HG02642 (cell line): ENCODE data around the gene DCLK1.

Experiments used
- ATAC-seq: cut with Tn5 transposase; IDR thresholded peaks from one replicate; pipeline ENCODE4 v1.9.1; 2021; ENCODE audit warnings: mild to moderate bottlenecking; ENCODE audit not compliant: unreplicated experiment, poor library complexity

The DCLK1 gene

DNA sequence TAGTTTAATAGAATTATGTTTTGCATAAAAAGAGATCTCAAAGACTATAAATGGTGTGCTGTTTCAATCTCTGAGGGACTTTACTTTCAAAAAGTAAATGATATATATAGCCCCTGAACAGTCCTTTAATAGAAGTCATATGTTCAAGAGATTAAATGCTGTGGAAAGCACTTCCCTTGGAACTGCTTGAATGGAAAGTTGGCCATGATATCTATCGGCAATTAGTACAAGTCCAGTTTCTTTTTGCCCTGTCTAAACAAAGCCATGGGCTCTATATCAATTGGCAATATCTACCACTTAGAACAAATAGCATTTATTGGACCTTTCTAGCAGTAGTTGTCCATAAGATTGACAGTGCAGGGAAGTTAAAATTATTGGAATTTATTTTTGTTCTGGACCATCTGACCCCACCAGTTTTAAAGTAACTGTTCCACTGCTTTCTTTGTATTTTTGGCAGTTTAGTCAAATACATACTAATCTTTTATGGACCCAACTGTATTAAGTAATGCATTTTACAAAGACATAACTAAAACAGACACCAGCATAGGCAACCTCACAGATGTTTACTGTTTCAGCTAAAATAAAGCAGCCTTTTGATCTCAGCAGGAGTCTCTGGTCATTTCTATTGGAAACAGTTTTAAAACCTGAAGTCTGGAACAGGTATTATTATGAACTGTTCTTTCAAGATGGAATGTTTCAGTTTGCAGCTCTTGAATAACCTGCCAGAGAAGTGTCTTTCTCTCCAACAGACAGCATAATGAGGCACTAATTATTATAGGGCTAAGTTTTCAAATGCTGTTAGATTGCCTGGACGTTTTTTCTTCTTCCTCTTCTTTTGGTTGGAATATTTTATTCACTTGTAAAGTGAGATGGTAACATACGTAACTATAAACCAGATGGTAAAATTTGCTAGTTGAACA is 282.6 kb downstream of the DCLK1 start:
- ATAC-seq, result no peak

- ATAC-seq, result no peak
Measured at GRCh38 chr13:35843272-35843671, 287.9 kb downstream of the DCLK1 start.

GRCh38 chr13:35841060-35841521 is 290.1 kb downstream of the DCLK1 start:
- no peak for ATAC-seq

DNA sequence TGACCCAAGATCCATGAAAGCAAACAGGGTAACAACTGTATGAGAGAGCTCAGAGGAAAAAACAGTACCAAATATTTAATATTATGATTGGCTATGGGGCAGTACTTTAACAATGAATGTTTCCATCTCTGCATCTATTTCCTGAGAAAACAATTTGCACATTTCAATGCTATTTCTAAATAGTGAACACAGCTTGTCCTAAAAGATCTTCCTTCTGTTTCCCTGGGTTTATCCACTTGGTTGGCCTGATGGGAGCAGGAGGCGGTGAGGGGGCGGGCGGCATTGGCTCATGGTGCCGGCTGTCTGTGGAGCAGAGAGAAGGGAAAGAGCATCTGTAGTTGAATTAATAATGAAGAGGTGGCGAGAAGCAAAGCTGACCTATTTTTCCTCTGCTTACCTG is 291.4 kb downstream of the DCLK1 start:
- no peak for ATAC-seq

GRCh38 chr13:35838356-35838755 is 292.8 kb downstream of the DCLK1 start:
- ATAC-seq, result no peak

GRCh38 chr13:35836446-35836845 is 294.7 kb downstream of the DCLK1 start:
- ATAC-seq, result no peak

DNA sequence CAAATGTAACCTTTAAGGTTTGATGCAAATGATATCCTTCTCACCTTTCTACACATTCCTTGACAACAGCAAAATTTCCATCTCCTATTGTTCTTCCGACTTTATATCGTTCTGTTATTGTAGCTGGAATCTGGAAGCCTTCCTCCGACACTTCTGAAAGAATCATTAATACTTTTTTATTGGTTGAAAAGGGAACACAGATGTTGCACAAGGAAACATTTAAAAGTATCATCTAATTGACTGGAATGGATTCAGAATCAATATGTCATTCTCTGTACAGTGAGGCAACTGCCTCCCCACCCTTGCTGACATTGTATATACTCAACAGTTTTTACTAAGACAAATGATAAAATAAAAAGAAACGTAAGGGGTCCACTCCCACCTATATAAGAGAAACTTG is 295.2 kb downstream of the DCLK1 start:
- no peak for ATAC-seq

GRCh38 chr13:35833608-35834275 is 297.4 kb downstream of the DCLK1 start:
- no peak for ATAC-seq

DNA sequence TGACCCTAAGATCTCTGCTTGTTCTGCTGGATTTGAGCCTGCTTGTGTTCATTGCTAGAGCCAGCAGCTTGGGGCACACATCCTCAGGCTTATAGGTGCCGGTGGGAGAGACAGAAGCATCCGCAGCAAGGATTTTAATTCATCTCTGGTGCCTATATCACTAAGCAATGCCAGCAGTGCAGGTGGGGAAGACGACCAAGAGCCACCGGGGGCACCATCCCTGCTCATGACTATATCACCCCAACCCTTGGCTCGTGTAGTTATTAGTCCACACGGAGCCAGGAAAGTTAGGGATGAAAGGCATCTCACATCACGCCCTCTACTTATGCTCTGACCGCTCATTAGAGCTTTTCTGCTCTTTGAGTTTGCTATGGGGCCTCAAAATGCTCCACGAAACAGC is 298.2 kb downstream of the DCLK1 start:
- no peak for ATAC-seq

DNA sequence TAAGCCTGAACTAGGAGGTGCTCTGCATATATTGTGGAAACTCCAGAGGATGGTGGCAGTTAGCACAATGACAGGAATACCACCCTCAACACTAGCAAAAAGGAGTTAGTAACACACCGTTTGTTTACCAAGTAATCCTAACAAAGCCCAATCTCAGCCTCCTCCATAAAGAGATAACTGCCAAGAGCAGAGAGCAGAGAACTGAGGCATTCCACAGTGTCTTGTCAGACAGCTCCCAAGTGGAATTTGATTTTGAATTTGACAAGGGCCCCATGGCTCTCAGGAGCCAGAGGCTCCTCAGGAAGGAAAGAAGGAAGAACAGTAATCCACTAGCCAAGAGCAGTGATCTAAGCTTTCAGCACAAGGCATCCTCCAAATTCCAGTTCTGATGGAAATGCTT is 298.6 kb downstream of the DCLK1 start:
- no peak for ATAC-seq

- no peak for ATAC-seq
Measured at GRCh38 chr13:35830850-35831450, 300.2 kb downstream of the DCLK1 start.

- no peak for ATAC-seq
Measured at GRCh38 chr13:35826626-35827254, 304.4 kb downstream of the DCLK1 start.

- no peak for ATAC-seq
Measured at GRCh38 chr13:35824825-35825224, 306.4 kb downstream of the DCLK1 start.

GRCh38 chr13:35824395-35824794 is 306.8 kb downstream of the DCLK1 start:
- ATAC-seq, result no peak

- ATAC-seq, result no peak
Measured at GRCh38 chr13:35822666-35823065, 308.5 kb downstream of the DCLK1 start.

DNA sequence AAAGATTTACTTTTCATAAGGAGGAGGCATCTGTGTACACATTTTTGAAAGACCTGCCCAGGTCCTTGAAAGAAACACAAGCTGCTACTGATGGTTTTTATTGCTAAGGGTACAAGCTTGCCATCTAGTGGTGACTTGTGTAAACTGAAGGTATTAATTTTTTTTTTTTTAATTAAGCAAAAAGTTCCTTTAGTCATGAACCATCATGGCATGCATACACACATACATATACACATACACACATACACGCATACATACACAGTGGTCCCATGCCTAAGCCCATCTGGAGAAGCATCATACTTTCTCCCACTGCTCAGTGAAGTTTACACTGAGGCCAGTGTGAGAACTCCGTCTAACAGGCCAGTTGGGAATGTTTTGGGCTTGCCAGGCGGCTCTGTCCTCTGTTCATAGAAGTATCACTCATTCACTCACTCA is 312.5 kb downstream of the DCLK1 start:
- ATAC-seq, result no peak

DNA sequence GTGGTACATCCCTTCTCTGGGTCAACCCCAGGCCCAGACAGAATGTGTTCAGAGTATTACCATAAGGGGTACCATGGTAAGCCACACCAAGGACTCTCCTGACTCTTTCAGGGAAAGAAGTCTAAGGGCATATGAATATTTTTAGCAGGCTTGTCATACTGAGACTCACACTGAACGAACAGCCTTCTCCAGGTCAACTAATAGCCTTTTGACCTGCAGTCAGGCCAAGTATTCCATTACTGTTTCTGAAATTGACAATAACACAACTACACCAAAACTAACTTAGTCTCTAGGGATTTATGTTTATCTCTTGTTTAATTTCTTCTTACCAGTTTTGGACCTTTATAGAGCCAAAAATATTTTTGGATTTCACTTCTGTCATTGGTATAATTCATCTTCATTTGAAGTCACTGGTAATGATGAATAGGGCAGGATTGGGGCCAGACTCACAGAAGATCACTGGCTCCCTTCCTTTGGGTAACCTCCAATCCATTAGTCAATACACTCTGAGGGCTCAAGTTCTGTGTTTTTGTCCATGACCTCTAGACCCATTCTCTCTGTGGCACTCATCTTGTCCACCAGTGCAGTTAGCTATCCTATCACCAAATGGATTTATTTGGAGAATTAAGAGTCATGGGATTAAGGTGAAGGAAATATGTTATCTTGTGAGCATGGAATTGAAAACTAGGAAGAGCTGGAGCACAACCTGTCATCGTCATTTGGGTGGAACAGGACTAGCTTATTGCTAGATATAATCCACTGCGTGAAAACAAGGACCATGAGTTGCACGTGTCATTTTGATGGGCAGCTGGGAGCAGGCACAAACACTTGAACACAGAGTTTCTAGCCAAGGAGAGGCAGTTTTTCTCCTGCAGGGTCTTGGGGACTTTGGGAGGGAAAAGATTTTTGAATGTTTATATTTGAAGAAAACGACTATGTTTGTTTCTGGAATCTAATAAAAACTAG is 313.3 kb downstream of the DCLK1 start:
- no peak for ATAC-seq

GRCh38 chr13:35814605-35815011 is 316.6 kb downstream of the DCLK1 start:
- ATAC-seq, result no peak

- ATAC-seq, result no peak
Measured at GRCh38 chr13:35812736-35813135, 318.4 kb downstream of the DCLK1 start.

DNA sequence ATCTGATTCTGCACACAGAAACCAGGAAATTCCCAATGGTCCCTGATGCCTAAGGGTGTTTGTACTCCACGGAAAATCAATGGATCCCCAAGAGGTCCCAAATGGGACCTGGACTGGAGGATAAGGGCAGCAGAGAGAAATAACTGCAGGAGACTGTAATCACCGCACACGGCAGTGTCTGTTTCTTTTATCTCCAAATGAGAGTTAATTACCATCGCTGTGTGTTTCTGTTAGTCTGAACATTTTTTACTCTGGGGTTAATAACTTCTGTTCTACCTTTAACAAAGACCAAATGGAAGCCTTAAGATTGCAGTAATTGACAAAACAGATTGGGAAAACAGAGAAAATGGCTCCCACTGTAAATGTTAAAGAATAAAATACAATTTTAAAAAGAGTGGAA is 320.9 kb downstream of the DCLK1 start:
- no peak for ATAC-seq
